GM21367 (cell line): Measurements from ENCODE around the gene GLRA1.
"Not testable (repeated sequence)": the region's sequence is repeated elsewhere in the genome, so short reads cannot be mapped to it uniquely, and the experiment has no call there.

Experiments
- ATAC-seq: cut with Tn5 transposase; IDR thresholded peaks from one replicate; pipeline ENCODE4 v1.9.1; 2021; ENCODE audit not compliant: unreplicated experiment

Gene GLRA1

GRCh38 chr5:151921916-151922315, 2.7 kb downstream of the GLRA1 start:
- no peak for ATAC-seq

- no peak for ATAC-seq
Measured at GRCh38 chr5:151917904-151918303, 6.7 kb downstream of the GLRA1 start.

- ATAC-seq: no peak
Measured at GRCh38 chr5:151913425-151913824, 11.2 kb downstream of the GLRA1 start.

- no peak for ATAC-seq
Measured at GRCh38 chr5:151912360-151912759, 12.3 kb downstream of the GLRA1 start.

DNA sequence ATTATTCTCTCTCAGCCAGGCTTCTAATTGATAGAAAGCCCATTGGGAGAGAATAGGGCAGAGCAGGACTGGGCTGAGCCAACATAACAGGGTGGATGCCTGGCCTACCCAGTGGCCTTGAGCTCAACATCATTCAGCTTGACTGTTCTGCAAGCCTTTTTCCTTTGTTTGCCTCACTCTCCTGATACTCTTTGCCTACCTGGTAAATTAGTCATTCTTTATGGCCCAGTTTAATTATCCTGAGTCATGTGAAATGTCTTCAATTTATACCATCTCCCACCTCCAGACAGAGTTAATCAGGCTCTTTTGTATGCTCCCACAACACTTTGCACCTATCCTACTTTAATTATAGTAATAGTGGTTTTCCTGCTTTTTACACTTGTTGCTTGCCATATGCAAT, 13.6 kb downstream of the GLRA1 start:
- no peak for ATAC-seq

- no peak for ATAC-seq
Measured at GRCh38 chr5:151909628-151910027, 15.0 kb downstream of the GLRA1 start.

- no peak for ATAC-seq
Measured at GRCh38 chr5:151906246-151906645, 18.4 kb downstream of the GLRA1 start.

DNA sequence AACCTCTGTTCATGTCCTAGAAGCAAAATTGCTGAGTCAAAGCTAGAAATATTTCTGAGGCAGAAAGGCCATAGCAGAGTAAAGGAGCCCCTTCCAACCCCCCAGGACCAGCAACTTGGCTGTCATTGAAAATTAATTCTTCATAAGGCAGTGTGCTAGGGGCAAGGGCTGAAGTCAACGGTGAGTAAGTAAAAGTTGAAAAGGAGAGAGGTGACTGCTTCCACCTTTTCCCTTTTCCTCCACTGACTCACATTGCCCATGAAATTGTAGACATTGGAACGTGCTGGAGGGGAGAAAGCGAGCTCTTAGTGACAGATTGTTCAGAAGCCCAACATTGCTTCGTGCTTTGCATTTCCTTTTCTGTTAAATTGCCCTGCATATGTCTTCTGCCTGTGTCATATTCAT, 19.1 kb downstream of the GLRA1 start:
- ATAC-seq: no peak

DNA sequence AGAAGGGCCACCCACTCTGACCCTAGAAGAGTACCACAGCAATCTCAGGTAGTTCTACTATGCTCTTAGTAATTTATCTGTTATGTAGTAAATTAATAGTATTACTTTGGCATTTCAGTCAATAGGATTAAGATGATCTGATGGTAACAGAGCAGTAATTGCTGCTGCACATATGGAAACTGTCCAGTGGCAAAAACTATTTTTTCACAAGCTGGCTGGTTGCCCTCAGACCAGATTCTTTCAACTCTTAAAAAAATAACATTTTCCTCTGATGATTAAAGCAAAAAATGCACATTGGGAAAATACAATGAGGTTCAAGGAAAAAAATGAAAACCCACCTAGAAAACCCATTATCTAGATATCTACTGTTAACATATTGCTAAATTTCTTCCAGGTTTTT, 19.7 kb downstream of the GLRA1 start:
- no peak for ATAC-seq

GRCh38 chr5:151904127-151904526, 20.5 kb downstream of the GLRA1 start:
- no peak for ATAC-seq

DNA sequence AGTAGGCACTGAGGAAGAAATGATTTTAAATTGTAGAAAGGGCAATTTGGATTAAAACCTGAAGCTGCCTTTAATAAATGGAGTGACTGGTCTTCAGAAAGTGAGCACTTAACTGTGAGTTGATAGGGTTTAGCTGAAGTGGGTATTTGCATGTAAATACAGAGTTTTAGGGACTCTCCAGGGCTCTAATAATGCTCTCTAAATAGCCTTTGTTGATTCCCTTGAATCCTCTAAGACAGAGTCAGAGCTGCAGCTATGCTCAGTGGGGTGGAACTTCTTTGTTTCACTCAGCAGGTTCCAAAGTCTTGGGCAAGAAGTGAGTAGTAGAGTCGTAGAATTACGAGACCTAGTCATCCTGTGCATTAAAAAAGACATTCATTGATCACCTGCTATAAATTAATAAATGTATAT, 21.4 kb downstream of the GLRA1 start:
- peak; percentile 96 for ATAC-seq

DNA sequence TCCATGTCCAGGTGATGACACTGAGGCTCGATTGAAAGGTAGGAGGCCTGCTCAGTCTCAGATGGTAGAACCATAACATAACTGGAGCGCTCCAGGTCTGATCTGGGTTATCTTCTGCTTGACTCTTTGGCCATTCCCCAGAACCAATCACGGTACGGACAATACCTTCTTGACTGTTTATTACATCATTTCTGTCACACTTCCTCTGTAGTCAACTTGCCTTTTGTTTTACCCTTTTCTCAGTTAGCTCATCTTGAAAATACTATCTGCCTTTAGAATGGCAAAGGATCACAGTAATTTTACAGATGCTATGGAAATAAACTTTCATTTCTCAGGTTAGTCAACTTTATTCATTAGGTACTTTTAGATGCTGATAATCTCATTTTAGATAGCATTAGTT, 22.4 kb downstream of the GLRA1 start:
- no peak for ATAC-seq

DNA sequence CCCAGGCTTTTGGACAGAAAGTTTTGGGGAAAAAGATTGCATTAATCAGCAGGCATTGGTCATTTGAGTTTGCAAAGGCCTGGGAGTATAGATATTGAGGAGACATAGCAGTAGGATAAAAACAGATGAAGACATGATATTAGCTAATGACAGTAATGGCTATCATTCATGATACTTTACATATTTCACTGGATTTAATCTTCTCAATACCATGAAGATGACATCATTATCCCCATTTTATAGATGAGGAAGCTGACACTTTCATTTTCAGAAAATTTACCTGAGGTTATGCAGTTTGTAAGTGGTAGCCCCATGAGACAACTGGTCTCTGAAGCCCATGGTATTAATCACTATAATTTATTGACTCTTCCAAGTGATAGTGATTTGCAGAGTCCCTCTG, 23.0 kb downstream of the GLRA1 start:
- ATAC-seq: no peak

DNA sequence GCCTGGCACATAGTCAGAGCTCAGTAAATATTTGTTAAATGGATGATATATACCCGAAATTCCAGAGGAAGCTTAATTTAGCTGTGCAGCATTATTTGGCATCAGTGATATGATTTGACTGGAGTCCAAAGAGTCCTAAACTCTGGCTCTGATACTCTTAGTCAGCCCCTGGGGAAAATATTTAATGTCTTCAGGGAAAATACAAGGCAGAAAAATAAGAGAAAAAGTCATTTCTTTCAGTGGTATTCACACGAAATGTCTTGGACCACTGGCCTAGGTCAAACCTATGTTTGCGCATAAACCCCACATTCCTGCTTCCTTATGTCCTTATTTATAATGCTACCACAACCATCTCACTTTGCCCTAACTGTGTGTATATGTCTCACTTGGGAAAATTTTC, 23.8 kb downstream of the GLRA1 start:
- ATAC-seq: no peak

DNA sequence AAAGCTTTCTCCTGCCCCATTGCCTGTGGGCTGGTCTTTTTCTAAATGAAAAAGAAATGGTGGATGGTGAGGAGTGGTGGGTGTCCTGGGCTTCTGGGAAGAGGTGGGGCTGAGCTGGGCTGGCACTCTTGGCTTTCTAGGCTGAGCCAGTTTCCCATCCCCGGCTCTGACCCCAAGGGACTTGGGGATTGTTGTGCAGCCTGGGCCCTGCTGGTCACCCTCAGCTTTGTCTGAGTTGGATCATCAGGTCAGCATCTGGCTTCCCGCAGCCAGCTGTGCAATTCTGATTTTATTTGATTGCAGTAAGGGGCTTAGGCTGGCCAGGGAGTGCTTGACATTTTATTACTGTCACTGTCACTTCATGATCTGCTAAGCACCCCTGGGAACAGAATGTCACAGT, 25.3 kb downstream of the GLRA1 start:
- no peak for ATAC-seq

DNA sequence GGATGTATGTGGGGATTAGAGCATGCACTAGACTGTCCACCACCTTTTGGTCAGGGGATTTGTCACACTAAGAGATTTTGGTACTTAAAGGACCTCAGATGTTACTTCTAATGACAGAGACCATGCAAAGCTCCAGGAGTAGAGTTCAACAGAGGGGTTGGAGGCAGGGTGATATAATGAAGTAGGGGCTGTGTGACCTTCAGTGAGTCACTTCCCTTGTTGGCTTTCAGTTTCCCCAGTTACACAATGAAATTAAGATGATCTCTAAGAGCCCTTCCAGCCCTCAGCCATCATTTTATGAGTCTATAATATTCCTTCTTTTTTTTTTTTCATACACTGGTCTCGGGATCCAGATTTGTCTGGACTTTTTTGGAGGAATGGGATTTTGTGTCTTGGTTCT, 26.8 kb downstream of the GLRA1 start:
- ATAC-seq: no peak

DNA sequence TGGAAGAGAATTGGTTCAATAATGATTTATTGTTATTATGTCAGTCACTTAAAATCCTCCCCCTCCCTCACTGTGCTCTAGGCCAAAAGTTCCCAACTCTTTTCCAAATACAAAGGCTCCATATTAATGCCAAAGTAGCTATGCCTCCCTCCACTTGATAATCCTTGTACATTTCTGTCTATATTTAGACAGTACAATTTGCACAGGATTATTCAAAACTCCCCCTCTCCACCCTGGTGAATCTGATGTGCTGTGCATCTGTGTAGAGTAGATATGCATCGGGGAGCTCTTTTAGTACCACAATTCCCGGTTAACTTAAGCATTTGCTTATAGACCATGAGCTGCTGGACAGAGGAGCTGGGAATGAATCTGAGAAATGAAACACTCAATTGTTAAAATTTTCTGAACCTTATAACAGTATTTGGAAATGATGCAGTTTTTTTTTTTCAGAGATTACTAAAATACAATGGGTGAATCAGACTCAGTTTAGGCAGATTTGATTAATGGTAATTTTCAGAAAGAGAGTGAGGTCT, 27.6 kb downstream of the GLRA1 start:
- ATAC-seq: no peak

DNA sequence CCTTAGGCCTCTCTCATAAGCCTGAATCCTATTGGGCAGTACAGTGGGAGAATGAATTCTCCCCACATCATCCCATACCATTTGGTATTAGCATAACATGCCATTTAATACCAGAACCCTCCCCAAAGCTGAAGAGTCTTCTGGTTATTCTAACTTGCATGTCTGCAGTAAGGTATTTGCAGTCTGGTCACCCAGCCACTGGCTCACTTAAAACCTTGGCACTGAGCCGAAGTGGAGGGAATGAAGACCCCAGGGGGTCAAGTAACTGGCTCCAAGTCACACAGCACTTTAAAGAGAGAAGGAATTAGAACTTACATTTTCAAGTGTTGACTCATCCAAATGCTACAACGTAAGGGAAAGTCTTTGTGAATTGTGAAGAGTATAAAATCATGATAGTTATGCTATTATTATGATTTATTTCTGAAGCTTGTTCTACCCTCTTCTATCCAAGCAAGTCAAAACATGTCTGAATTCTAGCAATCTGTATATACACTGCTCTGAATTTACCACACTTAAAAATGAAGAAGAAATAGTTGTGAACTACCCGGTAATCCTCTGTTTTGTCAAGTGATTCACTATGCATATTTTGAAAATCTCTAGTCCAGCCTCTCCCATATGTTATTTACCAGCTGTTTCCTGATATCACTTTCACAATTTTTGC, 28.5 kb downstream of the GLRA1 start:
- no peak for ATAC-seq

- no peak for ATAC-seq
Measured at GRCh38 chr5:151895660-151896030, 29.0 kb downstream of the GLRA1 start.

DNA sequence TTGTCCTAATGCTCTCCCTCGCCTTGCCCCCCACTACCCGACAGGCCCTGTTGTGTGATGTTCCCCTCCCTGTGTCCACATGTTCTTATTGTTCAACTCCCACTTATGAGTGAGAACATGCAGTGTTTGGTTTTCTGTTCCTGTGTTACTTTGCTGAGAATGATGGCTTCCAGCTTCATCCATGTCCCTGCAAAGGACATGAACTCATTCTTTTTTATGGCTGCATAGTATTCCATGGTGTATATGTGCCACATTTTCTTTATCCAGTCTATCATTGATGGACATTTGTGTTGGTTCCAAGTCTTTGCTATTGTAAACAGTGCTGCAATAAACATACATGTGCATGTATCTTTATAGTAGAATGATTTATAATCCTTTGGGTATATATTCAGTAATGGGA, 31.2 kb downstream of the GLRA1 start:
- ATAC-seq: not testable (repeated sequence)

DNA sequence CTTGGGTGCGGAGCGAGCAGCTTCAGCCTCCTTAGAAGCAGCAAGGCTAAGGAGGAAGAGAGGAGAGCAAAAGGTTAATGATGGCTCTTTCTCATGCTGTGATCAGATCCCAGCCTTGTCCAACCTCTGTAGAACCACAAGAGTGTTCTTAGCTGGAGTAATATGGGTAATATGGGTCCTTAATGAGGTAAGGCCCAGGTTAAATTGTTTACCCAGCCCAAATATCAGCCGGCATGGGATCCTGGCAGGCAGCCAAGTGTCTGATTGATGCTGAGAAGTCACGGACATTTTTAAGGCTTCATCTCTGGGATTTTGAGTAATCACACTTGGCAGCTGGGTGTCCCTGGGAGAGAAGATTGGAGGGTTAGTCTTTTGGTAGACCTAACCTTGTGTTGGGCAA, 32.3 kb downstream of the GLRA1 start:
- ATAC-seq: no peak

DNA sequence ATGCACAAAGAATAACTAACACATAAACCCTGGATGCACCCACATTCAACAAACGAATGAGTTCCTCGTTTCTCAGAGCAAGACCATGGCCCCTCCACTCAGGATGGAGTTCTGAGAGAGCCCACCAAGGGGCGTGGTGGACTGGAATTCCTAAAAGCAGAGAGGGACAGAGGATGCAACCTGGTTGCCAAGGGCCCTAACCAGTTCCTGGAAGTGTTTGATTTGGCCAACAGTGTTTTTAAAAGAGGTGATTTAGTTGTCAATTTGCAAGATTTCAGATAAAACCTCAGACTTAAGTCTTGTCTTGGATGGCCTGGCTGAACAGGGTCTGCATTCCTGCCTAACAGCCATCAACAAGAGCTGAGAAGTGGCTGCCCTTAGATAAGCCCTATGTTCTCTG, 34.4 kb downstream of the GLRA1 start:
- no peak for ATAC-seq

DNA sequence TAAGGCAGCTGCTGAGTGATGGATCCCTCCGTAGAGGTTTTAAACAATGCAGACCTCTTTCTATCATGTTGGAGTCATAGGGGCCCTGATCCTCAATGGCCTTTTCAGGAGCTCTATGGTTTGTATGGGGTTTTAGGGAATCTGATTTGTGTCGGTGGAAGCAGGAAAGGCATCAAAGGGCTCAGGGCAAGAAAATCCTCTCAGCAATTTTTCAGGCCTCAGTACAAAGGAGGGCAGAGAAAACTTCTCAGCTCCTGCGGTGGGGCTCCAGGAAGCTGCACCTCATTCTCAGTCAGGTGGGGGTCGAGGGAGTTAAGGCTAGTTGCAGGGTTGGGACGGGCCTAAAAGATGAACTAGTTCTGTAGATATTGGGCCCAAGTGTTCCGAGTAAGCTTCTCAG, 35.0 kb downstream of the GLRA1 start:
- no peak for ATAC-seq
